ENCODE data around the gene MEIS1.

Gene MEIS1

GRCh38 chr2:66587216-66587615 lies 152.3 kb downstream of the MEIS1 start:
- no peak overlapping the region for H4K8ac ChIP-seq (ENCODE audit: low read depth, low read length)
- no peak overlapping the region for H2BK120ac ChIP-seq (ENCODE audit: low read depth, low read length)
- H3K9me3 ChIP-seq (replicated peaks in 1 of 2; ENCODE audit: control insufficient read depth in 2 of 2, insufficient read depth in 1 of 2, low read depth in 1 of 2, low read length in 2 of 2): peaks cover 0 to 6% of the 10 kb centered on the region in 2 donors
- no peak overlapping the region for H3K4me3 ChIP-seq (ENCODE audit: low read length in 2 of 2)
- H3K36me3 ChIP-seq (replicated peaks in 1 of 2; ENCODE audit: control insufficient read depth in 2 of 2, insufficient read depth in 2 of 2, low read length in 2 of 2): no peaks in the 10 kb centered on the region
- H3K4ac ChIP-seq (ENCODE audit: low read length): no peak overlapping the region
- no peak for DNase-seq (ENCODE audit: low spot score)
- no peak overlapping the region for H3K9ac ChIP-seq (ENCODE audit: low read depth, low read length, poor library complexity)
- WGBS, 2 donors (ENCODE audit: extremely low coverage in 2 of 2, insufficient read length in 2 of 2, insufficient replicate concordance in 1 of 2): no CpG with 5 or more reads among the region's 4 CpGs
- no peak overlapping the region for H2BK5ac ChIP-seq (ENCODE audit: low read length)
- no peaks in the 10 kb centered on the region for H3K79me1 ChIP-seq (ENCODE audit: low read depth, low read length)
- no peak overlapping the region for H4K91ac ChIP-seq (ENCODE audit: low read depth, low read length, poor library complexity)
- H3K4me2 ChIP-seq (ENCODE audit: insufficient read depth, low read length, poor library complexity, severe bottlenecking): no peak overlapping the region
- peaks cover 2 to 28% (median 15%) of the 10 kb centered on the region in 3 experiments for H3K27me3 ChIP-seq (ENCODE audit: control insufficient read depth in 3 of 3, insufficient read depth in 3 of 3, low read depth in 1 of 3, low read length in 3 of 3)
- H2AK5ac ChIP-seq (ENCODE audit: low read depth, low read length): no peak overlapping the region
- no peak overlapping the region for H3K23ac ChIP-seq (ENCODE audit: low read depth, low read length, poor library complexity)
- no peak overlapping the region for H2BK15ac ChIP-seq (ENCODE audit: low read length)
- no peak overlapping the region for H3K18ac ChIP-seq (ENCODE audit: low read length)
- H3K27ac ChIP-seq (replicated peaks; ENCODE audit: low read length): no peak overlapping the region
- H2AFZ ChIP-seq (ENCODE audit: low read length): no peak overlapping the region
- peaks cover 0 to 1% of the 10 kb centered on the region in 2 donors for H3K4me1 ChIP-seq (ENCODE audit: control insufficient read depth in 2 of 2, insufficient read depth in 1 of 2, low read depth in 1 of 2, low read length in 2 of 2)
- H3K14ac ChIP-seq (ENCODE audit: low read length): no peak overlapping the region
- no peak overlapping the region for H2BK12ac ChIP-seq (ENCODE audit: low read length)

DNA sequence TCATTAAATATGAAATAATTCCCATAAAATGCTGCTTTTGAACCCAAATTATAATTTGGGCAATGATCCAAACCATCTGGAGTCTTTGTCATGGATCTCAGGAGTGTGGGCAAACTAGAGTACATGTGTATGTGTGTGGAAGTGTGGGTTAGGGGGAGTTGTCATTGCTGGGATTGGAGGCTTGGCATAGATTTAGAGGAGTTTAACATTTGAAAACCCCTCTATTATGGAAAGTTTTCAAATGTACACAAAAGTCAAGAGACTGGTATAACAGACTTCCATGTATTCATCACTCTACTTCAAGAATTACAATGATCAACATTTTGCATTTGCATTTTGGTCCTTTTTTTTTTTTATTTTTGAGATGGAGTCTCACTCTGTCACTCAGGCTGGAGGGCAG lies 159.1 kb downstream of the MEIS1 start:
- H2BK12ac ChIP-seq (ENCODE audit: low read length): no peak overlapping the region

DNA sequence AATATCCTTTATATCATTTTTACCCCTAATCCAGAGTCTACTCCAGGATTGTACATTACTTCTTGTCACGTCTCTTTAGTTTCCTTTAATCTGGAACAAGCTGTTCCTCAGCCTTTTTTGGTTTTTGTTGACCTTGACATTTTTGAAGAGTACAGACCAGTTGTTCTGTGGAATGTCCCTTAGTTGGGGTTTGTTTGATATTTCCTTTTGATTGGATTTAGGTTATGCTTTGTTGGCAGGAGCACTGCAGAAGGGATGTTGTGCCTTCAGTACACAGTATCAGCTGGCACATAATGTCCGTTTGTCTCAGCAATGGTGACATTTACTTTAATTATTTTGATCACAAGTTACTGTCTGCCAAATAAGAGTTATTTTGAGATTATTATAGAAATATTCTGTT lies 160.6 kb downstream of the MEIS1 start:
- Histone ChIP-seq H3K18ac (ENCODE audit: low read length) (no peak overlapping the region), H4K8ac (ENCODE audit: low read depth, low read length) (no peak overlapping the region), H3K4ac (ENCODE audit: low read length) (no peak overlapping the region), H3K4me2 (ENCODE audit: insufficient read depth, low read length, poor library complexity, severe bottlenecking) (no peak overlapping the region), H2AK5ac (ENCODE audit: low read depth, low read length) (no peak overlapping the region), H2BK5ac (ENCODE audit: low read length) (no peak overlapping the region), H3K4me1 (ENCODE audit: control insufficient read depth in 2 of 2, insufficient read depth in 1 of 2, low read depth in 1 of 2, low read length in 2 of 2) (no peaks in the 10 kb centered on the region), H3K27ac (replicated peaks; ENCODE audit: low read length) (no peak overlapping the region), H3K27me3 (ENCODE audit: control insufficient read depth in 3 of 3, insufficient read depth in 3 of 3, low read depth in 1 of 3, low read length in 3 of 3) (no peaks in the 10 kb centered on the region), H3K79me1 (ENCODE audit: low read depth, low read length) (no peaks in the 10 kb centered on the region), H3K14ac (ENCODE audit: low read length) (no peak overlapping the region), H3K9ac (ENCODE audit: low read depth, low read length, poor library complexity) (no peak overlapping the region), H3K9me3 (replicated peaks in 1 of 2; ENCODE audit: control insufficient read depth in 2 of 2, insufficient read depth in 1 of 2, low read depth in 1 of 2, low read length in 2 of 2) (no peaks in the 10 kb centered on the region), H2BK12ac (ENCODE audit: low read length) (no peak overlapping the region), H2BK120ac (ENCODE audit: low read depth, low read length) (no peak overlapping the region), H3K36me3 (replicated peaks in 1 of 2; ENCODE audit: control insufficient read depth in 2 of 2, insufficient read depth in 2 of 2, low read length in 2 of 2) (no peaks in the 10 kb centered on the region), H3K4me3 (ENCODE audit: low read length in 2 of 2) (no peak overlapping the region), H4K91ac (ENCODE audit: low read depth, low read length, poor library complexity) (no peak overlapping the region), H2AFZ (ENCODE audit: low read length) (no peak overlapping the region), H2BK15ac (ENCODE audit: low read length) (no peak overlapping the region), H3K23ac (ENCODE audit: low read depth, low read length, poor library complexity) (no peak overlapping the region)
- no CpG with 5 or more reads among the region's 2 CpGs for WGBS, 2 donors (ENCODE audit: extremely low coverage in 2 of 2, insufficient read length in 2 of 2, insufficient replicate concordance in 1 of 2)
- DNase-seq (ENCODE audit: low spot score): no peak

More for the DNA sequence above, 159.1 kb downstream of the MEIS1 start:
- Histone ChIP-seq H3K9ac (ENCODE audit: low read depth, low read length, poor library complexity) (no peak overlapping the region), H3K4ac (ENCODE audit: low read length) (no peak overlapping the region), H3K18ac (ENCODE audit: low read length) (no peak overlapping the region), H2BK120ac (ENCODE audit: low read depth, low read length) (no peak overlapping the region), H3K4me3 (ENCODE audit: low read length in 2 of 2) (no peak overlapping the region), H3K79me1 (ENCODE audit: low read depth, low read length) (no peaks in the 10 kb centered on the region), H3K27me3 (ENCODE audit: control insufficient read depth in 3 of 3, insufficient read depth in 3 of 3, low read depth in 1 of 3, low read length in 3 of 3) (no peaks in the 10 kb centered on the region), H4K91ac (ENCODE audit: low read depth, low read length, poor library complexity) (no peak overlapping the region), H2BK5ac (ENCODE audit: low read length) (no peak overlapping the region), H2BK15ac (ENCODE audit: low read length) (no peak overlapping the region), H3K9me3 (replicated peaks in 1 of 2; ENCODE audit: control insufficient read depth in 2 of 2, insufficient read depth in 1 of 2, low read depth in 1 of 2, low read length in 2 of 2) (no peaks in the 10 kb centered on the region), H3K14ac (ENCODE audit: low read length) (no peak overlapping the region), H3K23ac (ENCODE audit: low read depth, low read length, poor library complexity) (no peak overlapping the region), H3K27ac (replicated peaks; ENCODE audit: low read length) (no peak overlapping the region), H2AFZ (ENCODE audit: low read length) (no peak overlapping the region), H3K4me2 (ENCODE audit: insufficient read depth, low read length, poor library complexity, severe bottlenecking) (no peak overlapping the region), H3K36me3 (replicated peaks in 1 of 2; ENCODE audit: control insufficient read depth in 2 of 2, insufficient read depth in 2 of 2, low read length in 2 of 2) (no peaks in the 10 kb centered on the region), H3K4me1 (ENCODE audit: control insufficient read depth in 2 of 2, insufficient read depth in 1 of 2, low read depth in 1 of 2, low read length in 2 of 2) (no peaks in the 10 kb centered on the region), H2AK5ac (ENCODE audit: low read depth, low read length) (no peak overlapping the region), H4K8ac (ENCODE audit: low read depth, low read length) (no peak overlapping the region)
- no peak for DNase-seq (ENCODE audit: low spot score)

DNA sequence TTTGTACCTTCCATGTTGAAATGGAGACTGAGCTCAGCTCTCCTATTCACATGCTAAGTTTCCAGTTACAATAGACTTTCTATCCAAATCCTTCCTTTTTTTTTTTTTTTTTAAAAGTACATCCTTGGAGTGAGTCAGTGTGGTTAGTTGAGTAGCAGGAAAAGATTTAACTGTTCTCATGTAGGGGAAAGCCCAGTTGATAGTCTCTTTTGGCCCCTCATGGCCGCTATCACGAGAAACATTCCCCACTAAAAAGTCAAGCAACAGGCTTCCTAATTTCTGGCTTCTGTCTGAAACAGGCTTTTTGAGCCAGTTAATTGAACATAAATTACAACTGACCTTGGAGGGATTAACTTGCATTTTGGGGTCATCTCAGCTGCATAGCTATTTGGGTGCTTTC lies 161.3 kb downstream of the MEIS1 start:
- no peaks in the 10 kb centered on the region for H3K27me3 ChIP-seq (ENCODE audit: control insufficient read depth in 3 of 3, insufficient read depth in 3 of 3, low read depth in 1 of 3, low read length in 3 of 3)
- DNase-seq (ENCODE audit: low spot score): no peak
- H3K27ac ChIP-seq (replicated peaks; ENCODE audit: low read length): no peak overlapping the region
- H3K4me2 ChIP-seq (ENCODE audit: insufficient read depth, low read length, poor library complexity, severe bottlenecking): no peak overlapping the region
- H3K4me3 ChIP-seq (ENCODE audit: low read length in 2 of 2): no peak overlapping the region
- no peak overlapping the region for H3K14ac ChIP-seq (ENCODE audit: low read length)
- no peak overlapping the region for H2BK5ac ChIP-seq (ENCODE audit: low read length)
- H2AK5ac ChIP-seq (ENCODE audit: low read depth, low read length): no peak overlapping the region
- no peaks in the 10 kb centered on the region for H3K79me1 ChIP-seq (ENCODE audit: low read depth, low read length)
- no peaks in the 10 kb centered on the region for H3K9me3 ChIP-seq (replicated peaks in 1 of 2; ENCODE audit: control insufficient read depth in 2 of 2, insufficient read depth in 1 of 2, low read depth in 1 of 2, low read length in 2 of 2)
- H2BK120ac ChIP-seq (ENCODE audit: low read depth, low read length): no peak overlapping the region
- H3K4ac ChIP-seq (ENCODE audit: low read length): no peak overlapping the region
- WGBS, 2 donors (ENCODE audit: extremely low coverage in 2 of 2, insufficient read length in 2 of 2, insufficient replicate concordance in 1 of 2): no CpG with 5 or more reads among the region's 2 CpGs
- H3K18ac ChIP-seq (ENCODE audit: low read length): no peak overlapping the region
- no peaks in the 10 kb centered on the region for H3K4me1 ChIP-seq (ENCODE audit: control insufficient read depth in 2 of 2, insufficient read depth in 1 of 2, low read depth in 1 of 2, low read length in 2 of 2)
- H2AFZ ChIP-seq (ENCODE audit: low read length): no peak overlapping the region
- H3K36me3 ChIP-seq (replicated peaks in 1 of 2; ENCODE audit: control insufficient read depth in 2 of 2, insufficient read depth in 2 of 2, low read length in 2 of 2): no peaks in the 10 kb centered on the region
- H4K8ac ChIP-seq (ENCODE audit: low read depth, low read length): no peak overlapping the region
- no peak overlapping the region for H2BK15ac ChIP-seq (ENCODE audit: low read length)
- no peak overlapping the region for H3K23ac ChIP-seq (ENCODE audit: low read depth, low read length, poor library complexity)
- H4K91ac ChIP-seq (ENCODE audit: low read depth, low read length, poor library complexity): no peak overlapping the region
- H3K9ac ChIP-seq (ENCODE audit: low read depth, low read length, poor library complexity): no peak overlapping the region
- H2BK12ac ChIP-seq (ENCODE audit: low read length): no peak overlapping the region

Measured in neuronal stem cell (in vitro differentiated cells).